Body of pancreas (tissue), 4 donors: ENCODE results near the gene VEGFA. TPM values are rescaled to one million over a fixed set of nuclear protein-coding genes. Genes with fewer than 3 reads are reported as not detected.

ENCODE experiments used
- ATAC-seq: fragments of 150-250 bp; one replicate; pipeline ENCODE4 v1.9.1; 2016
- DNase-seq, 4 donors: peaks; one replicate each; pipeline ENCODE4 v3.0.0-alpha.2; 2019
- H3K27ac ChIP-seq, 4 donors: fragments of 200-600 bp; sonication (generic); 1 replicate in 3 of 4; 2 replicates in 1 of 4; pipeline versions ENCODE4 v1.5.1 to v1.6.1; 2016 to 2019; ENCODE audit warnings: mild to moderate bottlenecking in 1 of 4, mixed read lengths in 1 of 4, moderate library complexity in 1 of 4
- H3K27me3 ChIP-seq, 2 donors: fragments of 200-600 bp; sonication (generic); one replicate each; pipeline ENCODE4 v1.6.0; 2016; ENCODE audit warnings: mild to moderate bottlenecking in 1 of 2
- H3K36me3 ChIP-seq, 2 donors: fragments of 200-600 bp; sonication (generic); replicated peaks in 1 of 2; 2 replicates each; pipeline ENCODE4 v1.5.1; 2016; ENCODE audit warnings: low read depth in 2 of 2; ENCODE audit not compliant: insufficient read depth in 1 of 2
- H3K4me1 ChIP-seq: fragments of 200-600 bp; sonication (generic); one replicate; pipeline ENCODE4 v1.6.0; 2016
- H3K4me3 ChIP-seq, 2 donors: fragments of 200-600 bp; sonication (generic); 1 replicate in 1 of 2; 2 replicates in 1 of 2; pipeline ENCODE4 v1.5.1; 2016 to 2019
- H3K9me3 ChIP-seq, 3 donors: fragments of 200-600 bp; sonication (generic); 1 replicate in 2 of 3; 2 replicates in 1 of 3; pipeline ENCODE4 v1.5.1; 2016
- CTCF ChIP-seq, 7 experiments: fragments of 450-650 bp in 4 of 7; fragments of 200-600 bp in 3 of 7; sonication (generic) in 3 of 7; IDR thresholded peaks; one replicate each; pipeline ENCODE4 v1.5.1; 2016 to 2019; ENCODE audit warnings: antibody characterized with exemption in 7 of 7
- POLR2A ChIP-seq, 3 donors: fragments of 450-650 bp; IDR thresholded peaks; one replicate each; pipeline ENCODE4 v1.6.1; 2016; ENCODE audit warnings: antibody characterized with exemption in 3 of 3, mild to moderate bottlenecking in 2 of 3
- WGBS, 2 donors: methylation state at CpG; one replicate each; pipeline ENCODE4 v1.1.5; 2017; 5-methylcytosine and 5-hydroxymethylcytosine counted together
- intact Hi-C: fragments of 100-400 bp; cut with DNase I; formaldehyde crosslinking; loops from one replicate; pipeline ENCODE4 v1.15.1; 2023
- total RNA-seq, 2 donors: library from RNA; depleted of rRNA; stranded (reverse); fragments of >200 nt; gene quantifications; one replicate each; pipeline ENCODE4 v1.1.0, GENCODE V29; 2016

Gene VEGFA
- total RNA-seq, 2 donors from 2014 or later, result 84.8 to 272 TPM

- no peak overlapping the region for H3K27ac ChIP-seq
- TF ChIP-seq POLR2A (IDR thresholded peaks at IDR 0.05) (no peak), CTCF (IDR thresholded peaks at IDR 0.05) (no peak)
- WGBS, 2 donors, result 61 to 65% methylated on average over 5 to 6 of the region's 6 CpGs
- ATAC-seq, result no peak
- H3K4me3 ChIP-seq, result no peak overlapping the region
- intact Hi-C loops, result no loop called here
- DNase-seq, result no peak
- no peaks in the 10 kb centered on the region for H3K9me3 ChIP-seq
- no peaks in the 10 kb centered on the region for H3K36me3 ChIP-seq
- no peaks in the 10 kb centered on the region for H3K27me3 ChIP-seq
- H3K4me1 ChIP-seq, result no peaks in the 10 kb centered on the region
Observed at GRCh38 chr6:43740961-43741764, 28.8 kb upstream of the VEGFA start.

DNA sequence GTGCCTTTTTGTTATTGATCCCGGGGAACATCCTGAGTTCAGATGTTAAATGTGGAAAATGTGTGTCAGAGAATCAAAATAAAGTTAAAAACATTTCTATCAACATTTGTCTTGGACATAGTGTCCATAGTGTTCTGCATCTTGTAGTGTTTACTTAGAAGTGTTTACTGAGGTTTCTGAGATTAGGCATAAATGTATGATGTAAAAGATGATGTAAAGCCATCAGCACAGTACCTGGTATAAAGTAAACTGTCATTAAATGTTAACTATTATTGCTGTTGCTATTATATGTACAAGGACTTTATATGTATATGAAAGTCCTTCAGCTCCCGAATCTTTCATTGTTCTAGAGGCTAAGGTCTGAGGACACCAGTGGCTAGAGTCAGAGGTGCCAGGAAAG is 28.2 kb upstream of the VEGFA start:
- Histone ChIP-seq H3K36me3 (no peaks in the 10 kb centered on the region), H3K4me3 (no peak overlapping the region), H3K4me1 (no peaks in the 10 kb centered on the region), H3K27me3 (no peaks in the 10 kb centered on the region), H3K27ac (no peak overlapping the region), H3K9me3 (no peaks in the 10 kb centered on the region)
- ATAC-seq, result no peak
- intact Hi-C loops, result no loop called here
- TF ChIP-seq CTCF (IDR thresholded peaks at IDR 0.05), result no peak
- WGBS, 2 donors, result 68 to 84% methylated on average over 2 of the region's 2 CpGs
- no peak for DNase-seq

DNA sequence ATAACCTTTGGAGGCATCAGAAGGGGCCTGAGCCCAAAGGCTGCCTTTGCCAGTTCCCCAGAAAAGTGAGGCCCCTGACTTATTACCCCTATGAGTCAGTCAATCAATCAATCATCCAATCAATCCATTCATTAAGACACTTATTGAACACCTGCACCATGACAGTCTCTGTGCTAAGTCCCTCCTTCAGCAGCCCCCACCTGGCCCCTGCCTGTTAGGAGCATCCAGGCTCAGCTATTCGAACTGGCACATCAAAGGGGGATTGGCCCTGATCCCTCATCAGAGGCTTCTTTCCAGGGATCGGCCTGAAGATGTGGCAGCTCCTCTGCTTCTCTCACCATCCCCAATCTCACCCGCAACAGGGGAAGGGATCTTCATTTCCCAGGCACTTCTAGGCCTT is 27.7 kb upstream of the VEGFA start:
- Histone ChIP-seq H3K36me3 (no peaks in the 10 kb centered on the region), H3K4me3 (no peak overlapping the region), H3K9me3 (no peaks in the 10 kb centered on the region), H3K27me3 (no peaks in the 10 kb centered on the region), H3K27ac (no peak overlapping the region), H3K4me1 (no peaks in the 10 kb centered on the region)
- 90 to 92% methylated on average over 3 of the region's 3 CpGs for WGBS, 2 donors
- no peak for ATAC-seq
- no peak for DNase-seq
- intact Hi-C loops, result no loop called here
- TF ChIP-seq POLR2A (IDR thresholded peaks at IDR 0.05) (no peak), CTCF (IDR thresholded peaks at IDR 0.05) (no peak)

DNA sequence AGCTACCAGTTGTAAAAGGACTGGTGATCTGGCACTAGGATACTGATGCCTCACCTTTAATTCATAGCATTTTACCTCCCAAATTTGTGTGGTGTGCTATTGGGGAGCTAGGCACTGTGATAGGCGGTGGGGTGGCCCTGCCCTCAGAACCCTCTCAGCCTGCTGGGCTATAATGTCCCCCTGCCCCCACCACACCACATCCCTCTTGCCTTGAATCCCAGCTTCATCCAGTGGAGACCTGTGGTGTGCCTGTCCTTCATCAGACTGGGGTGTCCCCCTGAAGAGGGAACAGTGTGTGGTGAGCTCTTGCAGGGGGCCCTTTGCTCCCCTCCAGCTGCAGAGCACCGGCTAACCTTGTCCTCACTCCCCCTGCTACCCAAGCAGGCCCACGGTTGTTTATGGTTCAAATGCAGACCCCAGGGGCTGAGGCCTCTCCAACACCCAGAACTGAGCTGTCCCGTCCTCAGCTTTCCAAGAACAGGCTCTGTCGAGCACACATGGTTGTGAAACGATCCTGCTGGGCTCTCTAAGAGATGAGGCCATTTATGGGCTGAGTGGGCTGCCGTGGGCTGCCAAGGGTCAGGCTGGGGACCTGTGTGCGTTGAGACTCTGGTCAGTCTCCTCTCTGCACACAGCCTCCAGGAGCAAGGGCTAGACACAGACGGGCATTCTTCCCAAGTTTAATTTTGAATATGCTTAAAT is 26.9 kb upstream of the VEGFA start:
- 57 to 75% methylated on average over 9 of the region's 9 CpGs for WGBS, 2 donors
- no peak for TF ChIP-seq CTCF (IDR thresholded peaks at IDR 0.05)
- TF ChIP-seq POLR2A (IDR thresholded peaks at IDR 0.05), result no peak
- Histone ChIP-seq H3K27me3 (no peaks in the 10 kb centered on the region), H3K4me1 (no peaks in the 10 kb centered on the region), H3K9me3 (no peaks in the 10 kb centered on the region), H3K27ac (no peak overlapping the region), H3K4me3 (no peak overlapping the region), H3K36me3 (no peaks in the 10 kb centered on the region)
- intact Hi-C loops, result no loop called here
- ATAC-seq (no peak), DNase-seq (no peak)
